AG10803 (cell line): ENCODE results near the gene NFIL3.

Experiments
- DNase-seq: peaks from one replicate; pipeline ENCODE4 v3.0.0; 2010; ENCODE audit warnings: low read depth
- H3K4me3 ChIP-seq: 2 replicates; pipeline ENCODE4 v1.5.1; 2011; ENCODE audit warnings: mild to moderate bottlenecking, low read length, control low read depth
- TF ChIP-seq, protein P1 (sequence below): conservative IDR thresholded peaks from 2 replicates; pipeline ENCODE4 v1.5.1; 2011; ENCODE audit warnings: mild to moderate bottlenecking, low read length, control low read depth, inconsistent platforms

Gene NFIL3

DNA sequence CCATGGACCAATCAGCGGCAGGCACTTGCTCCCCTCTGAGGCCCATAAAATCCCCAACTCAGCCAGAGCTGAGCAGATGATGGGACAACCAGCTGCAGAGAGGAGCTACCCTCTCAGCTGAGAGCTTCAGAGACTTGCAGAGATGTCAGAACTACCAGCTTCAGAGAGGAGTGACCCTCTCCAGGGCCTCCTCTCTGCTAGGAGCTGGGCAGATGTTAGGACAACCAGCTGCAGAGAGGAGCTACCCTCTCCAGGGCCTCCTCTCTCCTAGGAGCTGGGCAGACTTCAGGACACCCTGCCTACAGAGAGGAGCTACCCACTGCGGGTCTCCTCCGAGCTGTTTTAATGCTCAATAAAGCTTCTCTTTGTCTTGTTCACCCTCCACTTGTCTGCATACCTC is 58.9 kb downstream of the NFIL3 start:
- no peak for DNase-seq
- H3K4me3 ChIP-seq: no peak overlapping the region
- TF ChIP-seq, protein P1, sequence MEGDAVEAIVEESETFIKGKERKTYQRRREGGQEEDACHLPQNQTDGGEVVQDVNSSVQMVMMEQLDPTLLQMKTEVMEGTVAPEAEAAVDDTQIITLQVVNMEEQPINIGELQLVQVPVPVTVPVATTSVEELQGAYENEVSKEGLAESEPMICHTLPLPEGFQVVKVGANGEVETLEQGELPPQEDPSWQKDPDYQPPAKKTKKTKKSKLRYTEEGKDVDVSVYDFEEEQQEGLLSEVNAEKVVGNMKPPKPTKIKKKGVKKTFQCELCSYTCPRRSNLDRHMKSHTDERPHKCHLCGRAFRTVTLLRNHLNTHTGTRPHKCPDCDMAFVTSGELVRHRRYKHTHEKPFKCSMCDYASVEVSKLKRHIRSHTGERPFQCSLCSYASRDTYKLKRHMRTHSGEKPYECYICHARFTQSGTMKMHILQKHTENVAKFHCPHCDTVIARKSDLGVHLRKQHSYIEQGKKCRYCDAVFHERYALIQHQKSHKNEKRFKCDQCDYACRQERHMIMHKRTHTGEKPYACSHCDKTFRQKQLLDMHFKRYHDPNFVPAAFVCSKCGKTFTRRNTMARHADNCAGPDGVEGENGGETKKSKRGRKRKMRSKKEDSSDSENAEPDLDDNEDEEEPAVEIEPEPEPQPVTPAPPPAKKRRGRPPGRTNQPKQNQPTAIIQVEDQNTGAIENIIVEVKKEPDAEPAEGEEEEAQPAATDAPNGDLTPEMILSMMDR: no peak

DNA sequence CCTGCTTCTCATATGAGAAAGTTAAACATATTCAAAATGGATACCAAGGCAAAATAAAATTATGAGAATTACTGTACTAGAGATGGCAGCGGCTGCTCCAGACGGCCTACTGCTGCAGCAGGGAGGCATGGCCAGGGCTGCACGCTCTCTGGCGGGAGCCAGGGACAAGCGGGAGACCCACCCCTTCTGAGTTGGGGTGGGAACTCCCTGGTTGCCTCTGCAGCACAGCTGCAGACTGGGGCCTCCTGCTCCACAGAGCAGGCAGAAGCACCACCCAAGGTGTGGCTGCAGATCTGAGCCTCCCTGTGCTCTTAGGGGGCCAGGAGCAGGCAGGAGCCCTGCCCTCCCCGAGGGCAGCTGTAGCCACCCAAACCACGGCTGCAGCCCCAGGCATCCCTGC is 59.6 kb downstream of the NFIL3 start:
- TF ChIP-seq, protein P1: no peak

GRCh38 chr9:91362051-91362611 is 61.5 kb downstream of the NFIL3 start:
- peak overlapping the region; percentile 49 for H3K4me3 ChIP-seq
- no peak for DNase-seq
- TF ChIP-seq, protein P1: no peak

More for the DNA sequence above, 59.6 kb downstream of the NFIL3 start:
- no peak overlapping the region for H3K4me3 ChIP-seq
- no peak for DNase-seq

GRCh38 chr9:91361291-91362050 is 62.2 kb downstream of the NFIL3 start, which contains the start of gene AUH:
TSS of gene AUH (minus strand) at chr9:91361918. CDS start at chr9:91361889, 29 bp downstream.
- TF ChIP-seq, protein P1: no peak
- DNase-seq: peak; percentile 70
- H3K4me3 ChIP-seq: peak within 1 kb of the TSS; percentile 91

- TF ChIP-seq, protein P1: no peak
- peak overlapping the region; percentile 91 for H3K4me3 ChIP-seq
- no peak for DNase-seq
Measured at GRCh38 chr9:91360551-91361290, 62.9 kb downstream of the NFIL3 start.

DNA sequence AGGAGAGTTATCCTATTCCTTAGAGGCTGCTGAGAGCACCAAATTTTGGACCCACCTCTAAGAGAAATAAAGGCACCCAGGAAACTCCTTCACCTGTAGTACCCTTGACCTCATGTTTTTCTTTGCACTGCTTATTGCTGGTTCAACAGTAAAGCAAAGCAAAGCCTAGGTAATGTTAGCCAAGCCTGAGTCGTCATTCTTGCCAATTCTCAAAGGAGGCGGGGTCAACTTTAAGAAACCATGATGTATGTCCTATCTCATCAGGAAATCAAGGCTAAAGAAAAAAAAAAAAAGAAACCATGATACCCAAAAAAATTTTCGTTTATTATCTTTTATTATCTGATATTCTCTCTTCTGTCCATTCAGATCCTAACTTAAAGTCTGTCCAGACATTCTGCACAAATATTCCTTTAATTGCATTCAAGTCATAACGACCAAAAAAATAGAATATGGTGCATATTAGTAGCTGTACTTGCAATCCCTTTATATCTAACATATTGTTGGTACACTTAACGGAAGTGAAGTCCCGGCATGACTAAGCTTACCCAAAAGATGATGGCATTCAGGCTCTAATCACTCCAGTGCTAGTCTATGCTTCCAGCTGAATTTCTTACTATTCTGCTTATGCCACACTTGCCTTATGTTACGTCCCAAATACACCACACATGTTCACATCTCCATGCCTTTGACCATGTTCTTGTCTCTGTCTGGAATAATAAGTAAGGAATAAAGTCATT is 63.7 kb downstream of the NFIL3 start:
- peak overlapping the region; percentile 91 for H3K4me3 ChIP-seq
- DNase-seq: no peak
- TF ChIP-seq, protein P1: no peak
